ENCODE measurements around the gene TCF7L1. TPM values are rescaled to one million over a fixed set of nuclear protein-coding genes. Genes with fewer than 3 reads are reported as not detected.
"Not testable (repeated sequence)": the region's sequence is repeated elsewhere in the genome, so short reads cannot be mapped to it uniquely, and the experiment has no call there.

TCF7L1 gene
- total RNA-seq, 1 donor from 2014 or later = 62.7 TPM

GRCh38 chr2:85209887-85210286, 76.7 kb downstream of the TCF7L1 start:
- H3K36me3 Mint-ChIP-seq (ENCODE audit: insufficient read depth) = no peaks in the 10 kb centered on the region

GRCh38 chr2:85210511-85210910, 77.3 kb downstream of the TCF7L1 start:
- no peak for TF ChIP-seq CTCF (IDR thresholded peaks at IDR 0.05; ENCODE audit: unreplicated experiment)
- Mint-ChIP-seq H3K27me3 (no peaks in the 10 kb centered on the region), H3K9me3 (ENCODE audit: low read depth) (no peaks in the 10 kb centered on the region), H3K4me3 (ENCODE audit: low read depth) (no peak overlapping the region), H3K4me1 (ENCODE audit: low read depth) (peaks cover 11% of the 10 kb centered on the region), H3K36me3 (ENCODE audit: insufficient read depth) (no peaks in the 10 kb centered on the region), H3K27ac (no peak overlapping the region)
- DNase-seq (ENCODE audit: low spot score, unreplicated experiment) = no peak

More at GRCh38 chr2:85209887-85210286, 76.7 kb downstream of the TCF7L1 start:
- no peaks in the 10 kb centered on the region for H3K27me3 Mint-ChIP-seq
- no peak overlapping the region for H3K4me3 Mint-ChIP-seq (ENCODE audit: low read depth)
- DNase-seq (ENCODE audit: low spot score, unreplicated experiment) = no peak
- no peak for TF ChIP-seq CTCF (IDR thresholded peaks at IDR 0.05; ENCODE audit: unreplicated experiment)
- peaks cover 6% of the 10 kb centered on the region for H3K4me1 Mint-ChIP-seq (ENCODE audit: low read depth)
- no peaks in the 10 kb centered on the region for H3K9me3 Mint-ChIP-seq (ENCODE audit: low read depth)
- no peak overlapping the region for H3K27ac Mint-ChIP-seq

GRCh38 chr2:85211606-85212005, 78.4 kb downstream of the TCF7L1 start:
- peaks cover 20% of the 10 kb centered on the region for H3K4me1 Mint-ChIP-seq (ENCODE audit: low read depth)
- H3K4me3 Mint-ChIP-seq (ENCODE audit: low read depth); H3K36me3 Mint-ChIP-seq (ENCODE audit: insufficient read depth); H3K27me3 Mint-ChIP-seq; DNase-seq (ENCODE audit: low spot score, unreplicated experiment); H3K27ac Mint-ChIP-seq; H3K9me3 Mint-ChIP-seq (ENCODE audit: low read depth): not testable (repeated sequence)

- Mint-ChIP-seq H3K4me3 (ENCODE audit: low read depth) (no peak overlapping the region), H3K27ac (no peak overlapping the region), H3K27me3 (no peaks in the 10 kb centered on the region), H3K36me3 (ENCODE audit: insufficient read depth) (no peaks in the 10 kb centered on the region), H3K4me1 (ENCODE audit: low read depth) (peaks cover 16% of the 10 kb centered on the region), H3K9me3 (ENCODE audit: low read depth) (no peaks in the 10 kb centered on the region)
- no peak for TF ChIP-seq CTCF (IDR thresholded peaks at IDR 0.05; ENCODE audit: unreplicated experiment)
- DNase-seq (ENCODE audit: low spot score, unreplicated experiment) = no peak
Observed at GRCh38 chr2:85212841-85213240, 79.6 kb downstream of the TCF7L1 start.

- Mint-ChIP-seq H3K27ac (no peak overlapping the region), H3K4me1 (ENCODE audit: low read depth) (peaks cover 16% of the 10 kb centered on the region), H3K27me3 (no peaks in the 10 kb centered on the region), H3K9me3 (ENCODE audit: low read depth) (no peaks in the 10 kb centered on the region), H3K4me3 (ENCODE audit: low read depth) (no peak overlapping the region), H3K36me3 (ENCODE audit: insufficient read depth) (no peaks in the 10 kb centered on the region)
- TF ChIP-seq CTCF (IDR thresholded peaks at IDR 0.05; ENCODE audit: unreplicated experiment) = no peak
- no peak for DNase-seq (ENCODE audit: low spot score, unreplicated experiment)
Observed at GRCh38 chr2:85213404-85213803, 80.2 kb downstream of the TCF7L1 start.

- Mint-ChIP-seq H3K27ac (no peak overlapping the region), H3K4me1 (ENCODE audit: low read depth) (peaks cover 16% of the 10 kb centered on the region), H3K27me3 (no peaks in the 10 kb centered on the region), H3K9me3 (ENCODE audit: low read depth) (no peaks in the 10 kb centered on the region), H3K4me3 (ENCODE audit: low read depth) (no peak overlapping the region), H3K36me3 (ENCODE audit: insufficient read depth) (no peaks in the 10 kb centered on the region)
- TF ChIP-seq CTCF (IDR thresholded peaks at IDR 0.05; ENCODE audit: unreplicated experiment) = no peak
- DNase-seq (ENCODE audit: low spot score, unreplicated experiment) = no peak
Observed at GRCh38 chr2:85213901-85214512, 80.8 kb downstream of the TCF7L1 start.

Measured in progenitor cell of endocrine pancreas (in vitro differentiated cells).